Ammon's horn (tissue), 1 donor: ENCODE measurements around the gene PRKCH.

Source experiments
- DNase-seq: peaks from one replicate; pipeline ENCODE4 v3.0.0-alpha.2; 2016; ENCODE audit warnings: low spot score

PRKCH gene

GRCh38 chr14:61429316-61429715 lies 107.9 kb downstream of the PRKCH start:
- no peak for DNase-seq

- no peak for DNase-seq
Observed at GRCh38 chr14:61430066-61430757, 108.8 kb downstream of the PRKCH start.

GRCh38 chr14:61433169-61433568 lies 111.8 kb downstream of the PRKCH start:
- DNase-seq, result no peak

GRCh38 chr14:61433828-61434227 lies 112.4 kb downstream of the PRKCH start:
- no peak for DNase-seq

GRCh38 chr14:61434311-61434710 lies 112.9 kb downstream of the PRKCH start:
- DNase-seq, result no peak

- no peak for DNase-seq
Observed at GRCh38 chr14:61435563-61436337, 114.4 kb downstream of the PRKCH start.

GRCh38 chr14:61437381-61437780 lies 116.0 kb downstream of the PRKCH start:
- no peak for DNase-seq

GRCh38 chr14:61438036-61438435 lies 116.7 kb downstream of the PRKCH start:
- no peak for DNase-seq

- DNase-seq, result no peak
Observed at GRCh38 chr14:61438497-61438859, 117.1 kb downstream of the PRKCH start.

GRCh38 chr14:61438860-61439765 lies 117.7 kb downstream of the PRKCH start:
- peak; percentile 63 for DNase-seq

- no peak for DNase-seq
Observed at GRCh38 chr14:61439779-61440418, 118.5 kb downstream of the PRKCH start.

GRCh38 chr14:61443481-61443880 lies 122.1 kb downstream of the PRKCH start:
- DNase-seq, result no peak

- DNase-seq, result no peak
Observed at GRCh38 chr14:61444215-61444768, 122.9 kb downstream of the PRKCH start.

GRCh38 chr14:61451491-61451890 lies 130.1 kb downstream of the PRKCH start:
- DNase-seq, result no peak

GRCh38 chr14:61451891-61452400 lies 130.6 kb downstream of the PRKCH start:
- no peak for DNase-seq

GRCh38 chr14:61452452-61452851 lies 131.1 kb downstream of the PRKCH start:
- DNase-seq, result no peak

- no peak for DNase-seq
Observed at GRCh38 chr14:61453103-61453767, 131.9 kb downstream of the PRKCH start.

- no peak for DNase-seq
Observed at GRCh38 chr14:61454545-61454944, 133.2 kb downstream of the PRKCH start.

- DNase-seq, result no peak
Observed at GRCh38 chr14:61455351-61455750, 134.0 kb downstream of the PRKCH start.

- DNase-seq, result peak; percentile 88
Observed at GRCh38 chr14:61456720-61457119, 135.3 kb downstream of the PRKCH start.

- DNase-seq, result no peak
Observed at GRCh38 chr14:61458766-61459165, 137.4 kb downstream of the PRKCH start.
